ENCODE measurements around the gene UNC119.

DNA sequence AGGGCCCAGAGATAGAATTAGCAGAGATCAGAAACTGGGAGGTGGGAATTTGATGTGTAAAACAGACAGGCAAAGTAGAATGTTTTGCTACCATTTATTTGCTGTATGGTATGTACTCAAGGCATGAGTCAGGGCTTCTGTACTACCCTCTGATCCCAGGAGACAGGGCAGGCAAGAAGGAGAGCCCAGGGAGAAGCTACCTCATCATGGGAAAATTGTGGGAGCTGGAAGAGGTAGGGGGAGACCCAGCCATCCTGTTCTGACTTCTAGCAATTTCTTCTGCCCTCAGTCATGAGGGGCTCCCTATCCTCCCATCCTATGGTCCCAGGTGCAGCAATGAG, 20.6 kb upstream of the UNC119 start:
- TF ChIP-seq POLR2A (IDR thresholded peaks at IDR 0.05), result no peak
- TF ChIP-seq, protein P1, sequence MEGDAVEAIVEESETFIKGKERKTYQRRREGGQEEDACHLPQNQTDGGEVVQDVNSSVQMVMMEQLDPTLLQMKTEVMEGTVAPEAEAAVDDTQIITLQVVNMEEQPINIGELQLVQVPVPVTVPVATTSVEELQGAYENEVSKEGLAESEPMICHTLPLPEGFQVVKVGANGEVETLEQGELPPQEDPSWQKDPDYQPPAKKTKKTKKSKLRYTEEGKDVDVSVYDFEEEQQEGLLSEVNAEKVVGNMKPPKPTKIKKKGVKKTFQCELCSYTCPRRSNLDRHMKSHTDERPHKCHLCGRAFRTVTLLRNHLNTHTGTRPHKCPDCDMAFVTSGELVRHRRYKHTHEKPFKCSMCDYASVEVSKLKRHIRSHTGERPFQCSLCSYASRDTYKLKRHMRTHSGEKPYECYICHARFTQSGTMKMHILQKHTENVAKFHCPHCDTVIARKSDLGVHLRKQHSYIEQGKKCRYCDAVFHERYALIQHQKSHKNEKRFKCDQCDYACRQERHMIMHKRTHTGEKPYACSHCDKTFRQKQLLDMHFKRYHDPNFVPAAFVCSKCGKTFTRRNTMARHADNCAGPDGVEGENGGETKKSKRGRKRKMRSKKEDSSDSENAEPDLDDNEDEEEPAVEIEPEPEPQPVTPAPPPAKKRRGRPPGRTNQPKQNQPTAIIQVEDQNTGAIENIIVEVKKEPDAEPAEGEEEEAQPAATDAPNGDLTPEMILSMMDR (IDR thresholded peaks at IDR 0.05), result no peak

Measured in adrenal gland (tissue), 5 donors.